Right ventricle myocardium inferior (tissue), 1 donor: Measurements from ENCODE around the gene ANKH. TPM values are rescaled to one million over a fixed set of nuclear protein-coding genes. Genes with fewer than 3 reads are reported as not detected.

ENCODE experiments used
- ATAC-seq: fragments of 200-7000 bp; cut with Tn5 transposase; one replicate; pipeline ENCODE4 v1.9.1; 2020; ENCODE audit warnings: mild to moderate bottlenecking, moderate library complexity
- DNase-seq: peaks from one replicate; pipeline ENCODE4 v3.0.0; 2021; ENCODE audit errors: missing footprints
- intact Hi-C: fragments of 100-400 bp; cut with DNase I; formaldehyde crosslinking; loops from one replicate; pipeline ENCODE4 v1.11.0; 2022
- total RNA-seq: library from RNA; stranded (reverse); fragmentation: NEBNext Ultra II Directional; extraction: Animal tissue kit (Norgen Biotek cat#: 25700); gene quantifications from one replicate; pipeline ENCODE4 v1.2.1, GENCODE V29; 2021
- donor health status: DM: no; HTN: yes; CAD: no; lungs with severe emphysema.

The ANKH gene
- total RNA-seq, 1 donor from 2014 or later = 156 TPM

DNA sequence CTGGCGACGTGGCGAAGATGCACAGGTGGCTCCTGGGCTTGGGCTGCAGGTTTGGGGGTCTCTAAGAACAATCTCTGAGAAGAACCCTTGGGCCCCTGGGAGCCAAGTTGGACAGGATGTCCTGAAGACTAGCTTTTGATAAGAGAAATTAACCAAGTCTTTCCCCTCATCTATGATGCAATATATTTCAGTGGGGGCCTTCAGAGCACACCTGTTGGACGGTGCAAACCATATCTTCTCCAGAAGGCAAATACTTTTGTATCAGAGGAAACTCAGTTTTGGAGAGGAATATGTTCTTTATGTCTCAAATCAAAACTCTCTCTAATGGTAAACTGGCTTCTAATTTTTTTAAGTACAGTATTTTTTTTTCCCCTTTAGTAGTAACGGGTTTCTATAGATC is 178.5 kb downstream of the ANKH start:
- DNase-seq = no peak
- intact Hi-C loops = no loop called here
- no peak for ATAC-seq

DNA sequence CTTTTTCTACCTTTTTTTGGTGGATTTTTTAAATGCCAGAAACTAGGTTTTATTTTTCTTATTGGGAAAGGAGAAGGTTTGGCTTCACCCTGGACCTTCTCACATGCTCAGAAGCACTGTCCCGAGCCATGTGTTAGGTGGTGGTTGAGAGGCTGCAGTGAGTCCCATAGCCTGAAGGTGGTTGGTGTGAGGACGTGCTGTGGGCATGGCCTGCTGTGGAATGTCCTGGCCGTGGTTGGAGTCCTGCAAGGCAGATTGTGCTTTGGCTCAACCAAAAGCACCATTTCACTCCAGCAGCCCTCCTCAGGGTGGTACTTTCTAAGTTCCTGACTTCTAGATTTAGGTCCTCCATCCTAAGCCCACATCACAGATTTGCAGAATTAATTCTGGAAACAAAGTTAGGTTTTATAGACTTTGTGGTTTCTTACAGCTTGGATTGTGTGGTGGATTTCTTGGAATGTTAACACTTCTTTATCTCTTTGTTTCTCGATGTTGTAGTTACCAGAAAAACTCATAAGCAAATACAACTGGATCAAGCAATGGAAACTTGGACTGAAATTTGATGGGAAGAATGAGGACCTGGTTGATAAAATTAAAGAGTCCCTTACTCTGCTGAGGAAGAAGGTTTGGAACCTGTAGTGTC is 184.4 kb downstream of the ANKH start:
- ATAC-seq = peak; percentile 61
- intact Hi-C loops = loop anchor here (5.0 kb wide), 1 partner anchor 185 kb away; the partner anchor contains the start of gene ANKH
- no peak for DNase-seq

GRCh38 chr5:14686517-14686916 is 185.1 kb downstream of the ANKH start:
- intact Hi-C loops = loop anchor here (5.0 kb wide), 1 partner anchor 186 kb away; the partner anchor contains the start of gene ANKH
- ATAC-seq (no peak), DNase-seq (no peak)

GRCh38 chr5:14685757-14686156 is 185.8 kb downstream of the ANKH start:
- intact Hi-C loops = loop anchor here (2.0 to 5.0 kb wide), 3 partner anchors 41 to 323 kb away; partner anchors contain the start of gene ANKH
- ATAC-seq = peak; percentile 38
- no peak for DNase-seq

DNA sequence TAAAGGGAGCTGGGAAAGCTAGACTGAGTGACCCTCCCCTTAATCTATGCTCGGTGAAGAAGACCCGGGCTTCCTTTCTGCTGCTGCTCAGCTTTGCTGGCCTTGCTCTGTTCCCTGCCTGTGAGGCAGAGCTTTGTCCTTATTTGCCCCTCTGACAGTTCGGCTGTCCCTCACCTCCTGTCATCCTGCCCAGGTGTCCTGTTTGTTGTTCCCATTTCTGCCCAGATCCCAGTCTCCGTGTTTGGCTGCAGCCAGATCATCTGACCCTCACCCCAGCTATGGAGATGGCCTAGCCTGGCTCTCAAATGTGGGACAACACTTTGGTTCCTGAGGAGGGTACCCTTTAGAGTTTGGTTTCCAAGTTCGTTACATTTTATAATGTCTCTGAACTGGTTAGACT is 186.8 kb downstream of the ANKH start:
- ATAC-seq (peak; percentile 76), DNase-seq (no peak)
- intact Hi-C loops = loop anchor here (2.0 to 5.0 kb wide), 3 partner anchors 42 to 324 kb away; partner anchors contain the start of gene ANKH

- no peak for DNase-seq
- no peak for ATAC-seq
- intact Hi-C loops = loop anchor here (2.0 kb wide), 2 partner anchors 43 to 325 kb away; no protein-coding TSS in a partner anchor
These were observed 187.6 kb downstream of the ANKH start for GRCh38 chr5:14683906-14684455.

DNA sequence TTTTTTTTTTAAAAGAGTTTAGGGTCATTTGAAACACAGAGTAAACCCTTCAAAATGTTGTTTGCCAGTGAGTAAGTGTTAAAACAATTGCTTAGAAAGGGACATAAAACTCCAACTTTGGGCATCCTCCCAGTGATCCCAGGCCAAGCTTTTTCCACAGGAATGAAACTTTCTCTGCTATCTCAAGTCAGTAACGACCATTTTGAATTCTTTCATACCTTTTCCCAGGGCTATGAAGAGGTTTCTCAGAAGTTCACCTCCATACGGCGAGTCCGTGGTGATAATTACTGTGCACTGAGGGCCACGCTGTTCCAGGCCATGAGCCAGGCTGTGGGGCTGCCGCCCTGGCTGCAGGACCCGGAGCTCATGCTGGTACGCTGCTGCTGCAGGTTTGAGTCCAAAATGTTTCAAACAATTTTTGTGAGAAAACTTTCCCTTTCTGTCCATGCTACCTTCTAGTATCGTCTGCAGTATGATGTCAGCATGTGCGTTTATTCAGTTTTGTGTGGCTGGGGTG is 190.3 kb downstream of the ANKH start:
- ATAC-seq (peak; percentile 67), DNase-seq (no peak)
- intact Hi-C loops = no loop called here

DNA sequence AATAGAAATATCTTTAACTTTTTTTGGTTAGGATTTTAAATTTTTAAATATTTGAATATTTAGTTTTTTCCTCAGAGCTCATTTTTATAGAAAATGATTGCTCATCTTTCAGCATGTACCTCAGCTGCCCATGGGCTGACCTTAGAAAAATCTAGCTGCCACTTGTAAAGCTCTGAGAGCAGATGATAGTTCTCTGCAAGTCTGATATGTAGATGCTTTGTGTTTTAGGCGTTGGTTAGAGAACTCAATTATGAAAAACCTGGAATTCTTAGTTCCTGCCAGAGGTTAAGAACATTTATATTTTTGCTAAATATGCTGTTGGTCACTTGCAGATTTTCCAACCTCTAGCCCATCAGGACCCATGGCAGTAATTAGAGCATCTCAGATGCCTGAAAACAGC is 192.0 kb downstream of the ANKH start:
- intact Hi-C loops = no loop called here
- no peak for ATAC-seq

DNA sequence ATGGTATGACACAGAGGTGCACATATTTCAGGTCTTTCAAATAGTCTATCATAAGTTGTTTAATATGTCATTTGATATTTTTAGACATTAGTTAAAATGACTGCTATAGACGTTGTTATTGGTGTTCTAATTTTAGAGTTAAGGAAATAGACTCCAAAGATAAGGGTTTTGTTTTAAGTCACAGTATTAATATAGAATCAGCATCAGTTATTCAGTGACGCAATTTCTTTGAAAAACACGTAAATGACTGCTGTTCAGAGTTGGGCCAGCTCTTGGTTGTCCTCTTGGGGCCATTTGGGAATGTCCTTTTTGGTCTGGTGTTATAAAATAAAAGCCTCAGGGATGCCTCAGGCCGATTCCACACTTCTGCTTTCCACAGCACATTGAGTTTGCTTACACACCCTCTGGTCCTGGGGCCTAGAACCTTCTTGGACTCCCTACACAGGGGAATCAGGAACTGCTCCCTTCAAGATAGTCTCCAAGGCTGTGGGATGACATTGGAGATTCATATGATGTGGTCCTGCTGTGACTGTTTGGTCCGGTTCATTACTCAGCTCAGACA is 192.7 kb downstream of the ANKH start:
- DNase-seq (no peak), ATAC-seq (peak; percentile 8)
- intact Hi-C loops = no loop called here

More for the DNA sequence above, 192.0 kb downstream of the ANKH start:
- no peak for DNase-seq

DNA sequence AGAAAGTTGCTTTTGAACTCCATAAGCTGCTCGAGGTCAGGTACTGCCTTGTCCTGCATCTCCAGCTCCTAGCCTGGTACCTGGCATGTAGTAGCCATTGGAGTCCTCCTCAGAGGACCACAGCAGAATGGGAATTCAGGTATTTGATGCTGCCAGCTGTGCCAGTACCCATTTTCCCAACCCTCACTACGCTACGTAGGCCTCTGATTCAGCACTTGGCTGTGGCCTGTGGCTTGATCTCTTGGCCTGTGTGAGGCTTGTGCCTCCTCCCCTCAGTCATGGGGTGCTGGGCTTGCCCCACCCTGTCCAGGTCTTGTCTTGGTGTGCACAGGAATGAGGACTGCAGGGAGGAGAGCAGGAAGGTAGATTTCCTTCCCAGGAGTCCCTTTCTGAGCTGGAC is 195.3 kb downstream of the ANKH start:
- no peak for DNase-seq
- peak; percentile 43 for ATAC-seq
- intact Hi-C loops = no loop called here

DNA sequence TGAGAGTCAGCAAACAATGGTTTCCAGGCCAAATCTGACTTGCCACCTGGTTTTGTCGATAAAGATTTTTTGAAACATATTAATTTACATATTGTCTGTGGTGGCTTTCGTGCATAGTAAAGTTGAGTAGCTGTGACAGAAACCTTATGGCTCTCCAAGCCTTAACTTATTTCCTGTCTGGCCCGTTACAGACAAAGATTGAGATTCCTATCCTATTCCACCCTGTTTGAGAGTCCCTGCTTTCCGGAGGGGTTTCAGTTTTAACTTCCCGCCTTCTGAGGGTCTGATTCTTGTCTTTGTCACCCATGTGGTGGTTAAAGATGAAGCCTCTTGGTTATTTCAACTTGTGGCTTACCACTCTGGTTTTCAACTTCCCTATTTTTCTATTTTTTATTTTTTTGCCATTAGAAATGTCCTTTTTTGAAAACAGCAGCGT is 195.7 kb downstream of the ANKH start:
- ATAC-seq (no peak), DNase-seq (no peak)
- intact Hi-C loops = no loop called here

DNA sequence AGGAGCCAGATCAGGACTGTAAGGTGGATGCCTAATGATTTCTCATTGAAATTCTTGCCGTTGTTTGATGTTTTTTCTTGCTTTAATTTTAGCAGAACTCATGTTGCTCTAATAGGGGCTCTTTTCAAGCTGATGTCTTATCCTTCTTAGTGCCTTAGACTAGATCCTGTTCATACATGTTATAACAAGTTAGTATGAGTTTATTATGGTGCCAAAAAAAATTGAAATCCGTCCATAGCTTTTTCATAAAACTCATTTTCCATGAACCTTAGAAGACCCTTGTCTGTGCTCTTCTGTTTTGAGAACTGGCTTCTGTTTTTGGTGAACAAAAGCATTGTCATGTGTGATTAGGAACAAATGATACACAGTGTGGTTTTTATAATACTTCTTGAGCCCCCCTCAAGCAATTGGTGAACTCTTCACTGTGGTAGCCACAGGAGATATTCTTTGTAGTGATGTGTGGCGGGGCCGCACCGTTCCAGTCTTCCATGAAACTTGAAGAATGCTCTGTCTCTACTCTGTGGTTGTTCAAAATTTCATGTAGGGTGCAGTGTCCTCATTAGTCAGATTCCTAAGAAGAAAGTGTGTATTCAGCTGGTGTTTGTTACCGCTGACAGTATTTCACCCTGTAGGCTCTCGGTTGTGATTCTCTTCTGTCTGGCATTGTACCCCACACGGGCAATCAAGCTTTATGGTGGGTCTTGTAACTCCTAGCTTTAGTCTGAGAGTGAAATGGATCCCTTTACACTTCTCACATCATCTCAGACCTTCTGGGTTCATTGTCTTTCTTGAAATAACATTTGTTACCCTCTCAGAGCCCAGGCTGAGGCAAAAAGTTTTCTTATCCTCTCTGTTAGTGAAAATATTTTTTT is 196.4 kb downstream of the ANKH start:
- ATAC-seq = no peak
- DNase-seq = no peak
- intact Hi-C loops = no loop called here

DNA sequence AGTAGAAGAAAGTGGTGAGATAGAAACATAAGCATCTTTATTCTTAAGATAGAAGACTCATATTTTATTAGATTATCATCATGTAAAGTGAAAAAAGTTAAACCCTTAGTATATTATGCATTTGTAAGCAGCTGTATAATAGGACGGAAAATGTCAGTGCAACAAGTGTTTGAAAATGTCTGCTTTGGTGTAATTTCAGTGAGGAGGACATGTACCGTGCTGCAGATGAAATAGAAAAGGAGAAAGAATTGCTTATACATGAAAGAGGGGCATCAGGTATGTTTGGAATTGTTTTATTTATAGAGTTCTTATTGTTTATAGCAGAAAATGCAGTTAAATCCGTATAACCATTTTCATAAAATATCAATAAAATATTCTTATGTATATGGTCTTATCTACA is 198.1 kb downstream of the ANKH start:
- DNase-seq = no peak
- intact Hi-C loops = no loop called here
- ATAC-seq = no peak

DNA sequence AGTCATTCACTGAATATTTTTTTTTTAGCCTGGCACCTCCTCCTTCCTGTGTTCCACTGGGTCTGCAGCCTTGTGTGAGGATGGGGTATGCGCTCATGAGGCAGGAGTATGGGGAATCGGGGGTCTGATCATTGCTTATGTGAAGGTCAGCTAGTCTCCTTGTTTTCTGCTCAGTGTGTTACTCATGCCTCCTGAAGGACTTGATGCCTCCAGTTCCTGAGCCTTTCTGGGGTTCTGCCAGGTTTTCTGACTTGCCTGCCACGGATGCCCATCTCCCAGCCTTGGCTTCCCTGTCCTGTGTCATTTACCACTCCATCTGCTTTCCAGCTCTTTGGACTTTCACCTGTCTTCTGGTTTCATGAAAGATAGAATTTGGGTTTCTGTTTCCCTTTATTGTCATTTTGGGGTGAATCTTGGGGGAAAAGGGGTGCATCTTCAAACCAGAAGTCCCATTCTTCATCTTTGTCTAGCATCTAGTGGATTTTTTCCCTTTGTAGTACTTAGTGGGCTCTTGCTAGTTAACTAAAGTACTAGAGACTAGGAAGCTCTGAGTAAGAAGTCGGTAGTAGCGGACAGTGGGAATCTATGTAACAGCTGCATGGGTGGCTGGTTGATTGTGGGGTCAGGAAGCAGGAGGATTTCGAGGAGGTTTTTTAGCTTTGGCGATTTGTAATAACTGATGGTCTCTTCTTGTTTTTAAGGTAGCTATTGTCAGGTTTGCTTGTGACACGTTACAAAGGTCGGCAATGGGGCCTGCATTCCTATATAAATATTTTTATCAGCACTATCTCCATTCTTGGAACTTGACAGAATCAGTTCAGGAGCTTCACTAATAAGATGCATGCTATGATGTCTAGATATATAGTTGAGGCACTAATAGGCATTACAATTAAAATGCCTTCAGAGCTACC is 198.8 kb downstream of the ANKH start:
- ATAC-seq = no peak
- DNase-seq = no peak
- intact Hi-C loops = no loop called here

GRCh38 chr5:14672082-14672481 is 199.5 kb downstream of the ANKH start:
- peak; percentile 17 for ATAC-seq
- intact Hi-C loops = no loop called here
- DNase-seq = no peak

DNA sequence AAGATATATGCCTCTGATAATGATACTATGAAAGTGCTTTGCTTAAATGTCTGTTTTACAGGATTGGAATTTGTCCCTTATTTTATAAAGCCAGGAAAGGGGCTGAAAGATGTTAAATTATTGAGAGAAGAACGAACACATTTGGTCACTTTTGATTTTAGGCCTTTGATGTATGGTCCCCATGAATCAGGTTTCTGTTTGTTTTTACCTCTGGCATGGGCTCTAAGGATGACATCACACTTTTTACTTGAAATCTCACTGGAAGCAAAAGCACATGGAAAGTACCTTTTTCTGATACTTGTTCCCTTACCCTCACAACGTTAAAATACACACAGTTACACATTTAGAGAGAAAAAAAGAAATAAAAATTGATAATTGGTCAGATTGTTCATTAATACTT is 200.2 kb downstream of the ANKH start:
- intact Hi-C loops = no loop called here
- ATAC-seq (no peak), DNase-seq (no peak)

DNA sequence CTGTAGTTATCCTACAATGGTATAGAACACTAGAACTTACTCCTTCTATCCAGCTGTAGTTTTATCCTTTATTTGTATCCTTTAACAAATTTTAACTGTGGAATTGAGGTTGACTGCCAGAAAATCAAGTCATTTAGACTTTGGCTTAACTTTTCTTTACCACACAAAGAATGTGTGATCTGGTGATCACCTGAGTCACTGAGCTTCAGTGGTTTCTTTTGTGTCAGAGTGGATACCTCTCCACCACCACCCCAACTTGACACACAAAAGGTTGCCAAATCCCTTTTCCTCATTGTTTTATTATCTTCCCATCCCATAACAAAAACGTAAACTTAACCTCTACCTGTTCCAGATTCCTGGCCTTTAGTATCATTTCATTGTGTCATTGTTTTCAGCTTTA is 201.6 kb downstream of the ANKH start:
- intact Hi-C loops = loop anchor here (5.0 kb wide), 1 partner anchor 342 kb away; no protein-coding TSS in a partner anchor
- no peak for DNase-seq
- ATAC-seq = no peak

- intact Hi-C loops = loop anchor here (5.0 kb wide), 1 partner anchor 343 kb away; no protein-coding TSS in a partner anchor
- DNase-seq = no peak
- ATAC-seq = no peak
These were observed 202.2 kb downstream of the ANKH start for GRCh38 chr5:14669415-14669814.
